MM.1S (cell line): ENCODE results near the gene TRAPPC1.

ENCODE experiments used
- CTCF ChIP-seq: fragments of 300-600 bp; sonication (generic); IDR thresholded peaks from 2 replicates; pipeline ENCODE4 v1.5.1; 2016; ENCODE audit warnings: antibody characterized with exemption, low read length, mixed read lengths
- EZH2phosphoT487 ChIP-seq: fragments of 300-600 bp; sonication (generic); IDR thresholded peaks from 2 replicates; pipeline ENCODE4 v1.6.1; 2018; ENCODE audit warnings: antibody characterized with exemption, low read length

GRCh38 chr17:7884581-7885366 is 47.0 kb downstream of the TRAPPC1 start:
- TF ChIP-seq CTCF (no peak), EZH2phosphoT487 (no peak)
